GM12878 (cell line): ENCODE measurements around the gene TRABD2B. TPM values are rescaled to one million over a fixed set of nuclear protein-coding genes. Genes with fewer than 3 reads are reported as not detected.

Experiments used
- ATAC-seq: fragments of 200-7000 bp; cut with Tn5 transposase; 3 replicates; pipeline ENCODE4 v1.9.1; 2020; ENCODE audit warnings: mild to moderate bottlenecking, moderate library complexity
- BruUV-seq: library from RNA; stranded (reverse); fragments of 400-500 nt; replicated peaks from 2 replicates; lab custom pipeline; 2021; lab: Mats Ljungman, UMichigan
- CTCF ChIA-PET: fragments of 300-600 bp; sonication (Branson Sonifier 250); formaldehyde crosslinking; extraction: SDS; loops from one replicate; lab custom pipeline; 2021; ENCODE audit warnings: inconsistent platforms; lab: Yijun Ruan, JAX
- POLR2A ChIA-PET: fragments of 350-600 bp; formaldehyde crosslinking; extraction: SDS; loops from one replicate; lab custom pipeline; 2021; ENCODE audit warnings: inconsistent platforms; lab: Charles Lee
- RAD21 ChIA-PET: fragments of 300-600 bp; sonication (Branson Sonifier 250); formaldehyde crosslinking; loops from one replicate; lab custom pipeline; 2023; ENCODE audit warnings: antibody characterized with exemption; ENCODE audit not compliant: unreplicated experiment; lab: Charles Lee
- SMC1A ChIA-PET: fragments of 300-600 bp; sonication (Branson Sonifier 250); formaldehyde crosslinking; loops from one replicate; lab custom pipeline; 2023; ENCODE audit not compliant: unreplicated experiment, uncharacterized antibody; lab: Charles Lee
- DNase-seq: peaks from one replicate; pipeline ENCODE4 v3.0.0-alpha.2; 2011; ENCODE audit warnings: low read depth, low spot score
- FAIRE-seq: peaks from 3 replicates; lab custom pipeline; 2011; peaks lifted over from hg19 to GRCh38; lab: Jason Lieb, UNC
- H2AFZ ChIP-seq: 2 replicates; pipeline ENCODE4 v1.6.0; 2011; ENCODE audit warnings: low read depth, low read length, control low read depth; ENCODE audit not compliant: control insufficient read depth
- H3K27ac ChIP-seq: 2 replicates; pipeline ENCODE4 v1.5.1; 2011; ENCODE audit warnings: control low read depth; ENCODE audit not compliant: control insufficient read depth, insufficient read depth
- H3K27me3 ChIP-seq, 2 experiments: replicated peaks in 1 of 2; 2 replicates each; pipeline versions ENCODE4 v1.6.0 to v1.6.1; 2011; ENCODE audit warnings: low read length in 1 of 2; ENCODE audit not compliant: control insufficient read depth in 2 of 2, insufficient read depth in 2 of 2
- H3K36me3 ChIP-seq, 2 experiments: 2 replicates each; pipeline ENCODE4 v1.5.1; 2011; ENCODE audit warnings: low read length in 1 of 2; ENCODE audit not compliant: control insufficient read depth in 2 of 2, insufficient read depth in 2 of 2
- H3K4me1 ChIP-seq: 2 replicates; pipeline ENCODE4 v1.6.1; 2011; ENCODE audit warnings: mild to moderate bottlenecking, low read length, moderate library complexity, mixed read lengths; ENCODE audit not compliant: control insufficient read depth, insufficient read depth
- H3K4me2 ChIP-seq: 2 replicates; pipeline ENCODE4 v1.6.0; 2011; ENCODE audit warnings: control low read depth; ENCODE audit not compliant: control insufficient read depth, insufficient read depth
- H3K4me3 ChIP-seq: fragments of 200-600 bp; sonication (generic); 2 replicates; pipeline ENCODE4 v1.5.1; 2016
- H3K79me2 ChIP-seq: 2 replicates; pipeline ENCODE4 v1.6.0; 2011; ENCODE audit warnings: low read length; ENCODE audit not compliant: control insufficient read depth, insufficient read depth
- H3K9ac ChIP-seq: 2 replicates; pipeline ENCODE4 v1.8.0; 2011; ENCODE audit warnings: low read length, control low read depth, mixed read lengths; ENCODE audit not compliant: control insufficient read depth, insufficient read depth
- H3K9me3 ChIP-seq: replicated peaks from 3 replicates; pipeline ENCODE4 v1.5.1; 2011; ENCODE audit warnings: mild to moderate bottlenecking, low read length; ENCODE audit not compliant: control insufficient read depth, insufficient read depth
- H4K20me1 ChIP-seq: 2 replicates; pipeline ENCODE4 v1.6.0; 2011; ENCODE audit not compliant: control insufficient read depth, insufficient read depth
- NFXL1 ChIP-seq: fragments of 450-650 bp; IDR thresholded peaks from 2 replicates; pipeline ENCODE4 v1.6.1; 2017; ENCODE audit warnings: antibody characterized with exemption, mild to moderate bottlenecking, borderline replicate concordance
- STAT1 ChIP-seq: fragments of 450-650 bp; conservative IDR thresholded peaks from 2 replicates; pipeline ENCODE4 v1.6.1; 2014; ENCODE audit warnings: antibody characterized with exemption, mild to moderate bottlenecking
- WGBS: methylation state at CpG from one replicate; pipeline ENCODE4 v1.1.6; 2016; ENCODE audit warnings: low lambda C conversion rate; ENCODE audit not compliant: insufficient replicate concordance, insufficient coverage; ENCODE audit errors: missing lambda C conversion rate; 5-methylcytosine and 5-hydroxymethylcytosine counted together
- in situ Hi-C: fragments of 300-500 bp; cut with MboI; formaldehyde crosslinking; loops from 9 replicates; pipeline ENCODE4 v1.14.3; 2018; ENCODE audit warnings: mixed read lengths
- intact Hi-C: fragments of 100-400 bp; cut with micrococcal nuclease; formaldehyde crosslinking; loops from one replicate; pipeline ENCODE4 v1.14.2; 2022; ENCODE audit not compliant: unreplicated experiment
- polyA plus RNA-seq, 11 experiments: library from polyadenylated mRNA; depleted of rRNA in 4 of 11; unstranded in 6 of 11; stranded (reverse) in 5 of 11; fragments of >200 nt; fragmentation: Nextera tagmentation in 4 of 11; fragmentation: Illumina TruSeq in 1 of 11; extraction: Ambion mirVana in 4 of 11; extraction: Trizol in 1 of 11; gene quantifications; 1 replicate in 1 of 11; 2 replicates in 10 of 11; pipeline versions ENCODE4 v1.2.1 to v1.2.3, GENCODE V29; 2011 to 2016; ENCODE audit warnings: inconsistent platforms in 2 of 11, missing spikeins in 2 of 11, low read depth in 1 of 11
- total RNA-seq, 4 experiments: library from RNA; depleted of rRNA in 3 of 4; stranded (reverse); fragments of >200 nt in 3 of 4; fragmentation: Illumina TruSeq in 1 of 4; extraction: Trizol in 1 of 4; gene quantifications; 2 replicates each; pipeline versions ENCODE4 v1.2.1 to v1.2.3, GENCODE V29; 2013 to 2021
- TF ChIP-seq, protein P1 (sequence below): fragments of 450-650 bp; IDR thresholded peaks from 2 replicates; pipeline ENCODE4 v1.6.1; 2017; ENCODE audit warnings: mild to moderate bottlenecking, moderate library complexity

The TRABD2B gene
- total and polyA plus RNA-seq, 10 of the 15 experiments (the other 5 are each of a cell fraction or from before 2014, with no cell fraction given) = not detected

DNA sequence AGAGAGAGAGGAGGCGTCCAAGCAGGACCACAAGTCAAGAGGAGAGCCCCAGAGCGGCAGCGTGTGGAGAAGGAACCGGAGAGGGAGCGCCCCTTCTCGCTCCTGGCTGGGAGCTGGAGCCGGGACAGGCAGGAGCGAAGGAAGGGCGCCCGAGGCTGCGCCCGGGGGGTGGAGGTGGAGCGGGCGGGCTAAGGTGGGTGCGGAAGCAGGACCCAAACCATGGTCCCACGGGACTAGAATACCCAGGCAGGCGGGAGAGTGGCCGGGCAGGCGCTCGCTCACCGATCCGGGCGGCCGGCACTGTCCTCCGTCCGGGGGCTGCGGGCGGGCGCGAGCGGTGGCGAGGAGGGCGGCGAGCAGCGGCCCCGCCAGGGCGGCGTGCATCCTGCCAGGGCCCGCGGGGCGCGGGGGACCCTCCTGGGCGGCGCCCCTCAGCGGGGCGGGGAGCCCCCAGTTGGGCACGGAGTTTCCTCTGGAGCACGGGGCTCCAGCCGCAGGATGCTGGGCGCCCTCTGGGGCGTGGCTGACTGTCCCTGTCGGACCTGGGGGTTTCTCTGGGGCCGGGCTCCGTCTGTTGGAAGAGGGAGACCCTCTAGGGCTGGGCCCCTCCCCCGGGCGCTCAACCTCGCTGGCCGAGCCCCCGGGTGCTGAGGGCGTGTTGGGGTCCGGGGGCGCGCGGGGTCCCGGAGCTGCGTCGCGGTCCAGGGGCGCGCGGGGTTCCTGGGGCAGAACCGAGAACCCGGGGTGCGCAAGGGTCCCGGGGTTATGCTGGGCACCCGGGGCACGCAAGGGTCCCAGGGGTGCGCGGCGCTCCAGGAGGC, 569 bp downstream of the TRABD2B start:
- H2AFZ ChIP-seq = no peak overlapping the region
- CTCF ChIA-PET = interaction anchor here (0.8 to 4.1 kb wide), 4 partner anchors 12 to 77 kb away, joined by 3 to 38 read pairs (median 16); no protein-coding TSS in a partner anchor
- H3K4me3 ChIP-seq = no peak overlapping the region
- no peaks in the 10 kb centered on the region for H4K20me1 ChIP-seq
- intact Hi-C loops = loop anchor here (1.0 to 5.0 kb wide), 2 partner anchors 65 to 206 kb away; no protein-coding TSS in a partner anchor
- SMC1A ChIA-PET = interaction anchor here (0.6 to 2.8 kb wide), 2 partner anchors 11 to 64 kb away, joined by 3 to 13 read pairs; no protein-coding TSS in a partner anchor
- no peak overlapping the region for H3K27ac ChIP-seq
- no peaks in the 10 kb centered on the region for H3K9me3 ChIP-seq
- no peak overlapping the region for H3K4me2 ChIP-seq
- no peaks in the 10 kb centered on the region for H3K4me1 ChIP-seq
- WGBS = 15% methylated on average over 54 of the region's 80 CpGs
- ATAC-seq = no peak
- no peak for FAIRE-seq
- H3K79me2 ChIP-seq = no peaks in the 10 kb centered on the region
- H3K36me3 ChIP-seq = no peaks in the 10 kb centered on the region
- POLR2A ChIA-PET = no interaction called here
- DNase-seq = no peak
- peaks cover 0 to 7% of the 10 kb centered on the region in 2 experiments; a peak in 3 of 4 replicates for H3K27me3 ChIP-seq
- RAD21 ChIA-PET = no interaction called here
- BruUV-seq = no TSS peak
- in situ Hi-C loops = no loop called here
- no peak overlapping the region for H3K9ac ChIP-seq
- TF ChIP-seq STAT1 (no peak), NFXL1 (no peak)
- TF ChIP-seq, protein P1, sequence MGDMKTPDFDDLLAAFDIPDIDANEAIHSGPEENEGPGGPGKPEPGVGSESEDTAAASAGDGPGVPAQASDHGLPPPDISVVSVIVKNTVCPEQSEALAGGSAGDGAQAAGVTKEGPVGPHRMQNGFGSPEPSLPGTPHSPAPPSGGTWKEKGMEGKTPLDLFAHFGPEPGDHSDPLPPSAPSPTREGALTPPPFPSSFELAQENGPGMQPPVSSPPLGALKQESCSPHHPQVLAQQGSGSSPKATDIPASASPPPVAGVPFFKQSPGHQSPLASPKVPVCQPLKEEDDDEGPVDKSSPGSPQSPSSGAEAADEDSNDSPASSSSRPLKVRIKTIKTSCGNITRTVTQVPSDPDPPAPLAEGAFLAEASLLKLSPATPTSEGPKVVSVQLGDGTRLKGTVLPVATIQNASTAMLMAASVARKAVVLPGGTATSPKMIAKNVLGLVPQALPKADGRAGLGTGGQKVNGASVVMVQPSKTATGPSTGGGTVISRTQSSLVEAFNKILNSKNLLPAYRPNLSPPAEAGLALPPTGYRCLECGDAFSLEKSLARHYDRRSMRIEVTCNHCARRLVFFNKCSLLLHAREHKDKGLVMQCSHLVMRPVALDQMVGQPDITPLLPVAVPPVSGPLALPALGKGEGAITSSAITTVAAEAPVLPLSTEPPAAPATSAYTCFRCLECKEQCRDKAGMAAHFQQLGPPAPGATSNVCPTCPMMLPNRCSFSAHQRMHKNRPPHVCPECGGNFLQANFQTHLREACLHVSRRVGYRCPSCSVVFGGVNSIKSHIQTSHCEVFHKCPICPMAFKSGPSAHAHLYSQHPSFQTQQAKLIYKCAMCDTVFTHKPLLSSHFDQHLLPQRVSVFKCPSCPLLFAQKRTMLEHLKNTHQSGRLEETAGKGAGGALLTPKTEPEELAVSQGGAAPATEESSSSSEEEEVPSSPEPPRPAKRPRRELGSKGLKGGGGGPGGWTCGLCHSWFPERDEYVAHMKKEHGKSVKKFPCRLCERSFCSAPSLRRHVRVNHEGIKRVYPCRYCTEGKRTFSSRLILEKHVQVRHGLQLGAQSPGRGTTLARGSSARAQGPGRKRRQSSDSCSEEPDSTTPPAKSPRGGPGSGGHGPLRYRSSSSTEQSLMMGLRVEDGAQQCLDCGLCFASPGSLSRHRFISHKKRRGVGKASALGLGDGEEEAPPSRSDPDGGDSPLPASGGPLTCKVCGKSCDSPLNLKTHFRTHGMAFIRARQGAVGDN = no peak
